ENCODE results near the gene MAP3K12. TPM values are rescaled to one million over a fixed set of nuclear protein-coding genes. Genes with fewer than 3 reads are reported as not detected.

The MAP3K12 gene
- total and polyA plus RNA-seq, 2 donors from 2014 or later, result 15.2 to 21.8 TPM

- TF ChIP-seq CTCF (IDR thresholded peaks at IDR 0.05; ENCODE audit: borderline replicate concordance, extremely low read depth, insufficient read depth), result no peak
- FAIRE-seq (no peak), DNase-seq (no peak)
- Histone ChIP-seq H3K9ac (ENCODE audit: low read length in 3 of 3) (no peak overlapping the region), H3K36me3 (ENCODE audit: control insufficient read depth in 2 of 3, insufficient read depth in 3 of 3, low read length in 3 of 3) (peaks cover 11 to 38% (median 15%) of the 10 kb centered on the region in 3 donors), H3K4me3 (ENCODE audit: low read length in 3 of 3) (no peak overlapping the region), H3K27me3 (ENCODE audit: control insufficient read depth, insufficient read depth, low read length) (no peaks in the 10 kb centered on the region), H3K4me1 (ENCODE audit: control insufficient read depth in 2 of 3, insufficient read depth in 2 of 3, low read depth in 1 of 3, low read length in 3 of 3) (peaks cover 0 to 4% (median 0%) of the 10 kb centered on the region in 3 donors), H3K9me3 (ENCODE audit: control insufficient read depth in 2 of 3, insufficient read depth in 1 of 3, low read length in 3 of 3) (no peaks in the 10 kb centered on the region), H3K27ac (ENCODE audit: low read depth in 2 of 2, low read length in 2 of 2) (no peak overlapping the region)
- intact Hi-C loops (cut with DNase I), result no loop called here
Measured at GRCh38 chr12:53539526-53539925, 40.3 kb upstream of the MAP3K12 start.

DNA sequence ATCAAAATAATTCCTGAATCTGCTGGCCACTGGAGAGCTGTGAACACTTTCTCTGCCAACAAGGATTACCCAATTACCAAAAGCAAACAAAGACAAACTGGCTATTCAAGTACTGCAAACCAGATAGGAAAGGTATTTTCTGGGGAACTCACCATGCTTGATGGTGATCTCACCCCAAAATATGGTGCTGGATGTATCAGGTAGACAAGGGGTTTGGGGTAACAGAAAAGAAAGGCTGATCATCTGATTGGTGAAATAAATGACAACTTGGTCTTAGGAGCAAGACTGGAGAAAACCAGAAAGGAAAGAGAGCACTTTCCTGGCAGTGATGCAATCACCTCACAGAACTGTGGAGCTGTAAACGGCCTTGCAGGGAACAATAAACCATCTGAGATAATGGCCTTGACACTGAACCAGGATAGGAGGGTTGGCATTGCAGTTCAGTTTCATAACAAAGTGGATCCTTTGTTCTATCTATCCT, 39.0 kb upstream of the MAP3K12 start:
- no peak for DNase-seq

GRCh38 chr12:53536962-53537361, 37.7 kb upstream of the MAP3K12 start:
- Histone ChIP-seq H3K9me3 (ENCODE audit: control insufficient read depth in 2 of 3, insufficient read depth in 1 of 3, low read length in 3 of 3) (no peaks in the 10 kb centered on the region), H3K27ac (ENCODE audit: low read depth in 2 of 2, low read length in 2 of 2) (no peak overlapping the region), H3K9ac (ENCODE audit: low read length in 3 of 3) (no peak overlapping the region), H3K4me3 (ENCODE audit: low read length in 3 of 3) (no peak overlapping the region), H3K36me3 (ENCODE audit: control insufficient read depth in 2 of 3, insufficient read depth in 3 of 3, low read length in 3 of 3) (peaks cover 12 to 56% (median 32%) of the 10 kb centered on the region in 3 donors), H3K4me1 (ENCODE audit: control insufficient read depth in 2 of 3, insufficient read depth in 2 of 3, low read depth in 1 of 3, low read length in 3 of 3) (no peaks in the 10 kb centered on the region), H3K27me3 (ENCODE audit: control insufficient read depth, insufficient read depth, low read length) (no peaks in the 10 kb centered on the region)
- TF ChIP-seq CTCF (IDR thresholded peaks at IDR 0.05; ENCODE audit: borderline replicate concordance, extremely low read depth, insufficient read depth), result no peak
- FAIRE-seq (no peak), DNase-seq (no peak)
- intact Hi-C loops (cut with DNase I), result no loop called here

More for the DNA sequence above, 39.0 kb upstream of the MAP3K12 start:
- FAIRE-seq, result no peak
- Histone ChIP-seq H3K4me1 (ENCODE audit: control insufficient read depth in 2 of 3, insufficient read depth in 2 of 3, low read depth in 1 of 3, low read length in 3 of 3) (no peaks in the 10 kb centered on the region), H3K9me3 (ENCODE audit: control insufficient read depth in 2 of 3, insufficient read depth in 1 of 3, low read length in 3 of 3) (no peaks in the 10 kb centered on the region), H3K36me3 (ENCODE audit: control insufficient read depth in 2 of 3, insufficient read depth in 3 of 3, low read length in 3 of 3) (peaks cover 13 to 48% (median 23%) of the 10 kb centered on the region in 3 donors), H3K27me3 (ENCODE audit: control insufficient read depth, insufficient read depth, low read length) (no peaks in the 10 kb centered on the region), H3K4me3 (ENCODE audit: low read length in 3 of 3) (no peak overlapping the region), H3K27ac (ENCODE audit: low read depth in 2 of 2, low read length in 2 of 2) (no peak overlapping the region), H3K9ac (ENCODE audit: low read length in 3 of 3) (no peak overlapping the region)
- intact Hi-C loops (cut with DNase I), result no loop called here
- TF ChIP-seq CTCF (IDR thresholded peaks at IDR 0.05; ENCODE audit: borderline replicate concordance, extremely low read depth, insufficient read depth), result no peak

DNA sequence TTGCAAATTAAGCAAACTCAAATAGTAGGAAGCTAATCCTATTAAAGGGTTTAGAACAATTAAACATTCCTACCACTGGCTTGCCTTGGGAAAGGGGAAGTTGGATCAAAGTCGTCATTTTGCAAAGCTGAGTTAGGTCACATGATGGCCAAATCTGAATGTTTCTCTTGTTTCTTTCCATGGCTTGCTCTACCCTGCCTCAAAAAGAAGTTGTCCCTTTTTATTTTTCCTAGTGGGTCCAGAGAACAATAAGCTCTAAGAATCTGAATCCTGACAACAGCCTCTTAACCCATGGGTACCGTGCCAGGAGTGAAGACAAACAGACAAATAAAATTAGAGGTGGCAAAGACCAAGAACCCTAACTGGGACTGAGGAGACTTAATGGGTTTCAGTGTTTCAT, 34.2 kb upstream of the MAP3K12 start:
- DNase-seq (no peak), FAIRE-seq (no peak)
- no peak for TF ChIP-seq CTCF (IDR thresholded peaks at IDR 0.05; ENCODE audit: borderline replicate concordance, extremely low read depth, insufficient read depth)
- Histone ChIP-seq H3K36me3 (ENCODE audit: control insufficient read depth in 2 of 3, insufficient read depth in 3 of 3, low read length in 3 of 3) (peaks cover 12 to 65% (median 42%) of the 10 kb centered on the region in 3 donors), H3K9me3 (ENCODE audit: control insufficient read depth in 2 of 3, insufficient read depth in 1 of 3, low read length in 3 of 3) (no peaks in the 10 kb centered on the region), H3K27me3 (ENCODE audit: control insufficient read depth, insufficient read depth, low read length) (no peaks in the 10 kb centered on the region), H3K9ac (ENCODE audit: low read length in 3 of 3) (no peak overlapping the region), H3K4me3 (ENCODE audit: low read length in 3 of 3) (no peak overlapping the region), H3K27ac (ENCODE audit: low read depth in 2 of 2, low read length in 2 of 2) (no peak overlapping the region), H3K4me1 (ENCODE audit: control insufficient read depth in 2 of 3, insufficient read depth in 2 of 3, low read depth in 1 of 3, low read length in 3 of 3) (no peaks in the 10 kb centered on the region)
- intact Hi-C loops (cut with DNase I), result no loop called here

Data from kidney (tissue), 14 donors.